ENCODE data around the gene ADAMTSL2. TPM values are rescaled to one million over a fixed set of nuclear protein-coding genes. Genes with fewer than 3 reads are reported as not detected.

ADAMTSL2 gene
- polyA plus RNA-seq, 1 donor (not counting 4 experiments of a cell fraction or from before 2014, with no cell fraction given): not detected

DNA sequence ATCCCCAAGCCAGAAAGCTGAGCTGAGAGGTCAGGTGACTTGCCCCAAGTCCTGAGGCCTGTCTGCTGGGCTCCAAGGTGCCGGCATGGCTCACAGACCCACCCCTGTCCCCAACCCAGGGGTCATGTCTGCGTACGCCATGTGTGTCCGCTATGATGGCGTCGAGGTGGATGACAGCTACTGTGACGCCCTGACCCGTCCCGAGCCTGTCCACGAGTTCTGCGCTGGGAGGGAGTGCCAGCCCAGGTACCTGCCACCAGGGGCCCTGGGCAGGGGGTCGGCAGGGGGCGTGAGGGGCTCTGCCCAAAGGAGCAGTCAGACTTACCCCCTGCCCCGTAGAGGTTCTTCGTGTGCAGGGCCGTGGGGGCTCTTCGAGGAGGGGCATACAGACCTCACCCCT lies 32.3 kb downstream of the ADAMTSL2 start:
- no peak overlapping the region for H2AFZ ChIP-seq (ENCODE audit: control insufficient read depth, low read length)
- H3K9me1 ChIP-seq (ENCODE audit: control insufficient read depth, extremely low read depth, insufficient read depth, low read length): no peaks in the 10 kb centered on the region
- no peaks in the 10 kb centered on the region for H4K20me1 ChIP-seq (ENCODE audit: control insufficient read depth, extremely low read depth, insufficient read depth, low read length)
- DNase-seq (ENCODE audit: low read depth, low spot score) (no peak), FAIRE-seq (no peak)
- no peaks in the 10 kb centered on the region for H3K4me1 ChIP-seq (ENCODE audit: control insufficient read depth, extremely low read depth, insufficient read depth, low read length)
- no peak overlapping the region for H3K4me3 ChIP-seq (ENCODE audit: control insufficient read depth in 2 of 3, extremely low read depth in 1 of 3, insufficient read depth in 2 of 3, low read depth in 1 of 3, low read length in 3 of 3)
- TF ChIP-seq, protein P1, sequence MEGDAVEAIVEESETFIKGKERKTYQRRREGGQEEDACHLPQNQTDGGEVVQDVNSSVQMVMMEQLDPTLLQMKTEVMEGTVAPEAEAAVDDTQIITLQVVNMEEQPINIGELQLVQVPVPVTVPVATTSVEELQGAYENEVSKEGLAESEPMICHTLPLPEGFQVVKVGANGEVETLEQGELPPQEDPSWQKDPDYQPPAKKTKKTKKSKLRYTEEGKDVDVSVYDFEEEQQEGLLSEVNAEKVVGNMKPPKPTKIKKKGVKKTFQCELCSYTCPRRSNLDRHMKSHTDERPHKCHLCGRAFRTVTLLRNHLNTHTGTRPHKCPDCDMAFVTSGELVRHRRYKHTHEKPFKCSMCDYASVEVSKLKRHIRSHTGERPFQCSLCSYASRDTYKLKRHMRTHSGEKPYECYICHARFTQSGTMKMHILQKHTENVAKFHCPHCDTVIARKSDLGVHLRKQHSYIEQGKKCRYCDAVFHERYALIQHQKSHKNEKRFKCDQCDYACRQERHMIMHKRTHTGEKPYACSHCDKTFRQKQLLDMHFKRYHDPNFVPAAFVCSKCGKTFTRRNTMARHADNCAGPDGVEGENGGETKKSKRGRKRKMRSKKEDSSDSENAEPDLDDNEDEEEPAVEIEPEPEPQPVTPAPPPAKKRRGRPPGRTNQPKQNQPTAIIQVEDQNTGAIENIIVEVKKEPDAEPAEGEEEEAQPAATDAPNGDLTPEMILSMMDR (optimal IDR thresholded peaks at IDR 0.05 in 1 of 3, IDR thresholded peaks at IDR 0.05 in 1 of 3, conservative IDR thresholded peaks at IDR 0.05 in 1 of 3; ENCODE audit: extremely low read depth in 1 of 3, insufficient read depth in 2 of 3, low read length in 3 of 3): no peak
- no peak for TF ChIP-seq EZH2 (IDR thresholded peaks at IDR 0.05; ENCODE audit: low read length)
- H3K9me3 ChIP-seq (ENCODE audit: control insufficient read depth, low read depth, low read length): no peaks in the 10 kb centered on the region
- H3K27ac ChIP-seq (ENCODE audit: control insufficient read depth, insufficient read depth, low read length): no peak overlapping the region
- no peak overlapping the region for H3K4me2 ChIP-seq (ENCODE audit: control insufficient read depth, extremely low read depth, insufficient read depth, low read depth, low read length)
- H3K79me2 ChIP-seq (ENCODE audit: control insufficient read depth, insufficient read depth, low read length): no peaks in the 10 kb centered on the region
- peaks cover 18% of the 10 kb centered on the region for H3K27me3 ChIP-seq (ENCODE audit: control insufficient read depth, extremely low read depth, insufficient read depth, low read length)
- no peaks in the 10 kb centered on the region for H3K36me3 ChIP-seq (ENCODE audit: control insufficient read depth in 2 of 2, extremely low read depth in 1 of 2, insufficient read depth in 2 of 2, low read length in 2 of 2)
- no peak overlapping the region for H3K9ac ChIP-seq (ENCODE audit: control insufficient read depth, extremely low read depth, insufficient read depth, low read length)
- dilution Hi-C loops (cut with MboI; ENCODE audit: extremely low pct_ligation_motif_present, low sequenced_read_pairs): no loop called here

GRCh38 chr9:133568186-133568585 lies 33.7 kb downstream of the ADAMTSL2 start:
- TF ChIP-seq, protein P1 (optimal IDR thresholded peaks at IDR 0.05 in 1 of 3, IDR thresholded peaks at IDR 0.05 in 1 of 3, conservative IDR thresholded peaks at IDR 0.05 in 1 of 3; ENCODE audit: extremely low read depth in 1 of 3, insufficient read depth in 2 of 3, low read length in 3 of 3): no peak
- no peak for TF ChIP-seq EZH2 (IDR thresholded peaks at IDR 0.05; ENCODE audit: low read length)
- no peak overlapping the region for H3K4me3 ChIP-seq (ENCODE audit: control insufficient read depth in 2 of 3, extremely low read depth in 1 of 3, insufficient read depth in 2 of 3, low read depth in 1 of 3, low read length in 3 of 3)
- dilution Hi-C loops (cut with MboI; ENCODE audit: extremely low pct_ligation_motif_present, low sequenced_read_pairs): no loop called here
- H3K27ac ChIP-seq (ENCODE audit: control insufficient read depth, insufficient read depth, low read length): no peak overlapping the region
- peaks cover 23% of the 10 kb centered on the region for H3K27me3 ChIP-seq (ENCODE audit: control insufficient read depth, extremely low read depth, insufficient read depth, low read length)
- H3K9ac ChIP-seq (ENCODE audit: control insufficient read depth, extremely low read depth, insufficient read depth, low read length): no peak overlapping the region
- no peaks in the 10 kb centered on the region for H3K36me3 ChIP-seq (ENCODE audit: control insufficient read depth in 2 of 2, extremely low read depth in 1 of 2, insufficient read depth in 2 of 2, low read length in 2 of 2)
- H3K4me1 ChIP-seq (ENCODE audit: control insufficient read depth, extremely low read depth, insufficient read depth, low read length): no peaks in the 10 kb centered on the region
- DNase-seq (ENCODE audit: low read depth, low spot score): no peak
- H2AFZ ChIP-seq (ENCODE audit: control insufficient read depth, low read length): no peak overlapping the region
- no peaks in the 10 kb centered on the region for H3K9me3 ChIP-seq (ENCODE audit: control insufficient read depth, low read depth, low read length)
- no peaks in the 10 kb centered on the region for H3K79me2 ChIP-seq (ENCODE audit: control insufficient read depth, insufficient read depth, low read length)
- FAIRE-seq: no peak
- no peak overlapping the region for H3K4me2 ChIP-seq (ENCODE audit: control insufficient read depth, extremely low read depth, insufficient read depth, low read depth, low read length)
- H3K9me1 ChIP-seq (ENCODE audit: control insufficient read depth, extremely low read depth, insufficient read depth, low read length): no peaks in the 10 kb centered on the region
- no peaks in the 10 kb centered on the region for H4K20me1 ChIP-seq (ENCODE audit: control insufficient read depth, extremely low read depth, insufficient read depth, low read length)
